Mucosa of gallbladder (tissue), 1 donor: ENCODE data around the gene HOXB8. TPM values are rescaled to one million over a fixed set of nuclear protein-coding genes. Genes with fewer than 3 reads are reported as not detected.

Source experiments
- DNase-seq: peaks from one replicate; pipeline ENCODE4 v3.0.0-alpha.2; 2020; ENCODE audit warnings: low spot score
- total RNA-seq: library from RNA; stranded (reverse); gene quantifications from one replicate; pipeline ENCODE4 v1.2.1, GENCODE V29; 2021
- donor health status: DM: no; HTN: no; CAD: no.

HOXB8 gene
- total RNA-seq, 1 donor from 2014 or later: not detected

DNA sequence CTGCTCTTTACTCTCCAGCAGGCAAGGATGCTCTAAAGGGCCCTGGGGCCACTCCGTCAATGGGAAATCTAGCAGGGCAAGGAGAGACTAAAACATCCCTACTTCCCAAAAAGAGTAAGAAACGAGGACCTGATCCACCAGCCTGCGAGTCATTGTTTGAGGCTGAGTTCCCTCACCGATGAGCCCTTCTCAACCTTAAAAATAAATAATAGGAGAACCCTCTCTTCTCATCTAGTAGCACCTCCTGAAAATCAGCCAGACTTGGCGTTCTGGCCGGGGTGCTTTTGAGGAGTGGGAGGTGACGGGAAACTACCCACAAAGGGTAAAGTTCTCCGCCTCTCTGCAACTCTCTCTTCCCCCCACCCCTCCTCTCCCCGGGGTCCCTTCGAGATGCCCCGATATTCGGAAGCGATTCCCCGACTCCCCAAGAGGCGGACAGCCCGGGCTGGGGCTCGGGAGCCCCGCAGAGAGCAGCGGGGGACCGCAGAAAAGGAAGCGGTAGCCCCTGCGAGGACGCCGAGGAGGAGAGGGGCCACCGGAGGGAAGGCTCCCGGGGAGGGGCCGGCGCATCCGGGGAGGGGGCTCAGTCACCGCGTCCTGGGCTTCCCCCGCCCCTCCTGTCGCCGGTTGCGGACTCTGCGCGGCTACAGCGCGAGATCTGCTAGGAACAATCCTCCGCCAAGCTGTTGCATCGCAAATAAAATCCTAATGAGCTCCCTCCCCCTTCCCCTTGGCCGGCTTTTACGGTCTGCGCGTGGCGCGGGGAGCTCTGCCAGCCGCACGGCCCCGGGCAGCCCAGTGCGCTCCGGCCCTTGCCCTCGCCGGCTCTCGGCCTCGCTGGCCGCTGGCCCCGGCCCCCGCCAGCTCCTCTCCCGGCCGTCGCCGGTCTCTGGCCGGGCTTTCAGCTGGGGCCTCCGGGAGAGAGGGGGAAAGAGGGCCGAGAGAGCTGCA lies 9.7 kb upstream of the HOXB8 start:
- no peak for DNase-seq

DNA sequence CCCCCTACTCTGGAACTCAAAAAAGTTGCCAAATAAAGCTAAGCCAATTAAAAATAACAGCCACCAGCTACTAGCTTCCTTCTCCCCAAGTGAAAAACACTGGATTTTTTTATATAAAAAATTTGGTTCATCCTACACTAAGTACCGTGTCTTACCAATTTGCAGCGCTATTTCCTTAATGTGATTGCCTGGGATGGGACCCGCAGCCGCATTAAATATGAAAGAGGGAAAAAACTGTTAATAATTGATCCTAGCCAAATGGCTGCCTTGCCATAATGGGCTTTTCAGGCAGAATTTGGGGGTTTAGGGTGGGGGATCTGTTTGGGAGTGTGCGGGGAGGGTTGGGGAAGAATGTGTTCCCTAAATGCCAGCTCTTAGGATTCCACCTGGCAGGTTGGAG lies 9.0 kb upstream of the HOXB8 start:
- no peak for DNase-seq

DNA sequence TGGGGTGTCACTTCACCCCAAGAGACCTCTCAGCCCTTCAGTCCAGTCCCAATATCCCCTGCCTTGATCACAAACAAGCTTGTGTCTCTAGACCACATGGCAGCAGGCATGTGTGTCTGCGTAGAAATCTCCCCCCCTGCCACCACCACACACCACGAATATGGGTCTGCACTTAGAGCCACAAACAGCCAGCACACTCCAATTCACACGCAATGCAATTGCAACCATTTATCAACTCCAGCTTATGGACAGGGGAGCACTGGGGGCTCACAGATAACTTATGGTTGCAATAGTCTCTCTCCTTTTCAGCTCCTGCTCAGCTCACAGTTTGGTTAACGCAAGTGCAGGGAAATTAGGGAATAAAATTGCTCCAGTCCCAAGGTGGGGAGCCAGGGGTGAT lies 8.5 kb upstream of the HOXB8 start:
- no peak for DNase-seq

DNA sequence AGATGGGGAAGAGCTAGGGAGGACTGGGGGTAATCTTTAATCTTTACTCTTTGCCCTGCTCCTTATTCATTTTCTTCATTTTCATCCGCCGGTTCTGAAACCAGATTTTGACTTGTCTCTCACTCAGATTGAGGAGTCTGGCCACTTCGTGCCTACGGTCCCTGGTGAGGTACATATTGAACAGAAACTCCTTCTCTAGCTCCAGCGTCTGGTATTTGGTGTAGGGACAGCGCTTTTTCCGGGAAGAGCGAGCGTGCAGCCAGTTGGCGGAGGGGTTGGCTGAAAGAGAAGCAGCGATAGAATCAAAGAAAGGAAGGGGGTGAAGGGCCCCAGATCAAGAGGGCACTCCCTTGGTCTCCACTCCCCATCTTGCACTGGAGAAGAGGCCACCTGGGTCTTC lies 7.8 kb upstream of the HOXB8 start:
- DNase-seq: no peak

DNA sequence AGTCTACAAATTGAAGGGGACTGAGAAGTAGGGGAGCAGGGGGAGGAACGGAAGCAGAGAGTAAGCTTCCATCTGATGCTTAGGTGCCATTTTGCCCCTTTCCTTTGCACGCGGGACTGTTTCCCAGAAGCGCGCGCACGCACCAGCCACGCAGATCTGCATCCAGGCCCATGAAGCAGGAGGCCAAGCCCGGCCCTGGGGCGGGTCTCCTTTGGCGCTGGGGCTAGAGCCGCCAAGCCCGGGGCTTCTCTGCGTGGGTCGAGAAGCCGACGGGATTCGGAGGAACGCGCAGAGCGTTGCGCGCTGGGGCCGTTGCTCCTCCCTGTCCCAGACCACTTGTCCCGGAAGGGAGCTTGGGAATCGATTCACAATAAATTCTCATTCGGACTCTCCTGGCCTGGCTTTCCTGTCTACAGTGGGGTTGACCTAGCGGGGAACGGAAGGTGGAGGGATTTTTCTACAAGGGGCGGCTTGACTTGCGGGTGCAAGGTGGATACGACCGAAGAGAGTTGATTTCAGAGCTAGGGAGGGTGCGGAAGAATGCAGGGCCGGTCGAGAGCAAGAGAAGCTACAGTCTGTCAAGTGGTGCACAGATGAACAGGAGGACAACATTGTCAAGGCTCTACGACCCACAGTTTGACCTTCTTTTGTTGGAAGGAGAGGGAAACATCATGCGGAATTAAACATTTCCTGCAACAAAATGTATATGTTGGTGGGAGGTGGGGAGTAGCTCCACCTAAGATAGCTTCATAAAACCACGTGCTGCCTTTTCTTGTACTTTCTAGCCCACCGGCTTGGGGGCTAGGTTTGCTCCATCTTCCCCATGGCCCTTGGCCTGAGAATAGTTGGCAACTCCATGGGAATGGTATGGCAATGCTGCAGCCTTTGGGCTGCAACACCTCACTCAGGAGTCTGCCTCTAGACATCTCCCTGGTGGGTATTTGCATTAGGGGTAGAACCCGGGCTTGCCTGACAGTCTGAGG lies 6.6 kb upstream of the HOXB8 start:
- DNase-seq: no peak

DNA sequence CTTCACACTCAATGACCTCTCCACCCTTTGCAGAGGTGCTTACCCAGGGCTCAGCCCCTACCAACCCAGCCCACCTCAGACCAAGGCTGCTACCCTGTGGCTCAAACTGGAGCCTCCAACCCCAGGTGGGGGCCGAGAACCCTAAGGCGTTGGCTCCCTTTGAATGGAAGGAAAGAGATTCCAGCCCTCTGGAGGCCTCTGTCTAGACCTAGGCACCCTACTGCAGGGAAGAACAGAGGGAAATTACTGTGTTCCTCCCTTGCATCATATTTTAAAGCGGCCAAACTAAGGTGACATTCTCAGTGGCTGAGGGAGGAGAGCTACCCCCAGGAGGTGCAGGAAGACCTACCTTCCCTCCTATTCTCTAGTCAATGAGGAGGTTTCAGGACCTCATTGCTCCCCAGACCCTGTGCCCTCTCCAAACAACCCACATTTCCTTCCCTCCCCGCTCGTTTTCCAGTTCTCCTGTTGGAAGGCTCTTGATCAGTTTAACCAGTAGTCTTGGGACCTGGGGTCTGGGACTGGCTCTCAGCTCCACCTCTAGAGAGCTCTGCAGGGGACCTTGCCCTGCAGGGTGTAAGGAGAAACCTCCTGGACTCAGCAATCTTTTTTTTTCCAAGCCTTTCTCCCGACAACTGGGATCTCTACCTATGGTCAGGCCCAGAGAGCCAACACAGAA lies 5.5 kb upstream of the HOXB8 start:
- no peak for DNase-seq

DNA sequence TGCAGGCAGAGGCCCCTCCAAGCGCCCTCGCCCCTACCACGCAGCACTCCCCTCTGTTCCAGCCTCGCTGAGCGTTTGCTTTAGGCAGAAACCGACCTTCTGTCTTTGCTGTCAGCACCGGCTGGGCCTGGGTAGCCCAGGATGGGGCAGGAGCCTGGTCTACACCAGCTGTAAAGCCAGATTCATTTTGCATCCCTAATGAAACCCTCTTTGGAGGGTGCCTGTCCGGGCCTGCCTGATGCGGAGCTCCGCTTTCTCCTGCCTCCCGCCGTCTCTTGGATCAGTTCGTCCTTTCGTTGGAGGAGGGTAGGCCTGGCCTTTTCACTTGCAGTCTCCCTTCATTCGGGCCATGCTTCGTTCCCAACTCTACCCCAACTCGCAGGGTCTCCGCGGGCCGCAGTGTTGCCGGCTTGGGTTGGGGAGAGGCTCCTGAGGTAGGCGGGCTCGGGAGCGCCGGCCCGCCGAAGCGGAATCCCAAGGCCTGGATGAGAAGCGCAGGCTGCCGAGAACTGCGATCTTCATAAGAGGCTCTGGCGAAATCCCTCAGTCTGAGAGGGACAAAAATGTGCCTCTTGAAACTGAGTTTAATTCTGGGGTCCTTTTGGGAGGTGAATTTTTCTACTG lies 4.8 kb upstream of the HOXB8 start:
- DNase-seq: no peak

DNA sequence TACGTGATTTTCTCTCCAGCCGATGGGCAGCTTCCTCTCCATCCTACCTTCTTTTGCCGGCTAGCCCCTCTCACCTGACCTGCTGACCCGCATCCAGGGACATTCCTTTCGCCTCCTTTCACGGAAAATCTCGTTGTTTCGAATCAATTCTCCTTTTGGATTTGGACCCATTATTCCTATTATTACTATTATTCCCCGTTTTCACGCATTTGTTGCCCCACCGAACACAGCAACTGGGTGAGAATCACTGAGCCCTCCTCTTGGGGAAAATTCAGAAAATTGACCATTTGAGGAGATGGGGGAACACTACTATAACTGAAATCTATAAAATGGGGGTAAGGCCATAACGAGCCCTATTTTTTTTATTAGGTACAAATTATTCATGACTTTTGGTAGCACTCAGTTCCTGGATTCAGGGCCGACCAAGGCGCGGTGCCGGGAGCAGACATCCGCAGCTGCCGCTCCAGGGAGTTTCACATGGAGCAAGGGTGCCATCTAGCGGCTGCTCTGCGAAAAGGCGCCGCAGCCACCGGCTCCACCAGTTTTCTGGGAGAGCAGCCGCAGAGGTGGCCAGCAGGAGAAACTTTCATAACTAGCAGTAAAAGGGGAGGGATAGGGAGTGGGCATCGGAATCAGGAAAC lies 3.3 kb upstream of the HOXB8 start:
- DNase-seq: peak; percentile 89

DNA sequence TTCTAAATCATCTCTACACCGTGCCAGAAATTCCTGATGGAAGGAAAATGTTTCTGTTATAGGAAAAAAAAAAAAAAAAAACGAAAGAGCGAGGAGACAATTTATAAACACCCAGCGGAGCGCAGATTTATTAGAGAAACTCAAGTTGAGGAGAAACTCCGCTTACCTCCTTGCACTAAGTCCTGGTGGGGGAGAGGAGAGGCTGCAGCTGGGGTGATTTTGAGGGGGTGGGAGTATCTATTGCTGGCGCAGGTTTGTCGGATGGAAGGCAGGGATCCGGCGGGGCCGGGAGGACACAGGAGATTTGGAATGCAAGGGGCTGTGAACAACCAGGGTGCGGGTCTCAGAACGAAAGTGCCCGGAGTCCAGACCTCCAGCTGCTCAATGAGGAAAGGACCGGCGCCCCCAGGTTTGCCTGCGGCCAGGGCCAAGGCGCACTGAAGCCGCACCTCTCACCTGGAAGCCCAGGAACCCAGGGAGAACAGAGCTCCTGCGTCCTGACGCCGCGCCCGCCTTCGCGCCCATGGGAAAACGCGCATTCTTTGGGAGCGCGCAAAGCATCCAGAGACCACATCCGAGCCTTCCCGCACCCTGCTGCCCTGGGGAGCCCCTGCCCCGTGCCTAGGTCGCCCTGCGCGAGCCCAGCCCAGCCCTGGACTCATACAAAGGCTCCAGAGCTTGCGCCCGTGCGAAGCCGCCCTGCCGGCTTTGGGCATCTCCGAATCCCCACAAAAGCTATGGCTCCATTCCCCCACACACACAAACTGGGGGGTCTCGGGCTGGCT lies 2.6 kb upstream of the HOXB8 start:
- DNase-seq: no peak

DNA sequence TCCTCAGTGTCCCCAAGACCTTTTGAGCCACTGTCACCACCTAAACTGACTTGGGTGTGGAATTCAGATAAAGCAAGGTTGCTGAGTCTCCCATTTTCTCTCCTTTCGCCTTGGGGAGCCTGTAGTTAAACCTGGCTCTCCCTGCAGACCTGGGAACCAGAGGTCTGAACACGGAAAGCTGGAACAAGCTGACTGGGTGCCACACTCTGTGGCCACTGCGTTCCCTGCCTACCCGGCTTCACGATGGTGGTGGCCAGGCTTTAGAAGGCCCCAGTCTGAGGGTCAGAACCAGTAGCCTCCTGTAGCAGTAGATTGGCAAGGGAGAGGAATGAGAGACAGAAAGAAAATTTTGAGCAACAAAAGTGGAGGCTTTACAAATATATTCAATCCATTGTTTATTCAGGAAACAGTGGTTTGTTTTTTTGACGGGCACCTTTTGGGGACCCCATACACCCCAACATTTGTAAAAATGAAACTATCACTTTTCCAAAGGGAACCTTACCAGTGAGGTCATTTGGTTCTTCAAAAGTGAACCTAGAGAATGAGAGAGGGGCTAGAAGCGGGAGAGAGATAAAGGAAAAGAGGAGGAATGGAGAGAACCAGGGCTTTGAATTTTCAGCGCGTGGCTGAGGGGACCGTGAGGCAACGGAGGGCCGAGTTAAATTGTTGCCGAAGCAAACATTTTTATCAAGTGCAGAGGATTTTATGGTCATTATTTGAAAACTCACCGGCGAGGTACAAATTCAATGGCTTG lies 1.8 kb upstream of the HOXB8 start:
- DNase-seq: no peak

DNA sequence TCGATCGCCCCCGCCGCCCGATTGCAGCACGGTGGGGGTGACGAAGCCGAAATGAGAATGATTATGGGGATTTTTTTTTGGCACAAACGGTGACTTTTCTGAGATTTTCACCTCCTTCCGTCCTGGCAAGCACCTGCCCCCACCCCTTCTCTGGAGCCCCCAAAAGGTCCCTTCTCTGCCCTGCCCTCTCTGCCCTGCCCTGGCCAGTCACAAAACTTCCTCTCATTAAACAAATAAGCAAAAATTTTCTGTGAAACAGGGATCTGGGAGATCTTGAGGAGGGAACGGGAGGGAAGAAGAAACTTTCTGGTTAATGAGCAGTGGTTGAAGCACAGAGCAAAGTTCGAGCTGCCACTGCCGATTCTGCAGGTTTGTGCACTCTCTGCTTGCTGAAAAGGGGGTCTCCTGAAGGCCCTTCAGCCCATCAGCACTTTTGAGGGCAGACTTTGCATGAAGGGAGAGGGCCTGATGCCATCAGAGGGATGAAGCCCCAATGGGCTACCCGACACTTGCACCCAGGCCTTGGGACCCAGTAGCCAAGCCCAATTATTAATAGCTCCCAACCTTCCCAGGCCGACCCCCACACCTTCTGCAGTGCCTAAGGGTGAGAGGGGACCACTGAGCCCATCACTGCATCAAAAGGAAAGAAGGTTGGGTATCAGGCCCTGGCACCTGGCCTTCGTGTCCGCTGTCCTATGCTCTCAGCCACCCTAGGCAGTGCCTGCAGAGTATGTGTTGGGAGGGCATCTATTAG lies 1.0 kb upstream of the HOXB8 start:
- DNase-seq: no peak

DNA sequence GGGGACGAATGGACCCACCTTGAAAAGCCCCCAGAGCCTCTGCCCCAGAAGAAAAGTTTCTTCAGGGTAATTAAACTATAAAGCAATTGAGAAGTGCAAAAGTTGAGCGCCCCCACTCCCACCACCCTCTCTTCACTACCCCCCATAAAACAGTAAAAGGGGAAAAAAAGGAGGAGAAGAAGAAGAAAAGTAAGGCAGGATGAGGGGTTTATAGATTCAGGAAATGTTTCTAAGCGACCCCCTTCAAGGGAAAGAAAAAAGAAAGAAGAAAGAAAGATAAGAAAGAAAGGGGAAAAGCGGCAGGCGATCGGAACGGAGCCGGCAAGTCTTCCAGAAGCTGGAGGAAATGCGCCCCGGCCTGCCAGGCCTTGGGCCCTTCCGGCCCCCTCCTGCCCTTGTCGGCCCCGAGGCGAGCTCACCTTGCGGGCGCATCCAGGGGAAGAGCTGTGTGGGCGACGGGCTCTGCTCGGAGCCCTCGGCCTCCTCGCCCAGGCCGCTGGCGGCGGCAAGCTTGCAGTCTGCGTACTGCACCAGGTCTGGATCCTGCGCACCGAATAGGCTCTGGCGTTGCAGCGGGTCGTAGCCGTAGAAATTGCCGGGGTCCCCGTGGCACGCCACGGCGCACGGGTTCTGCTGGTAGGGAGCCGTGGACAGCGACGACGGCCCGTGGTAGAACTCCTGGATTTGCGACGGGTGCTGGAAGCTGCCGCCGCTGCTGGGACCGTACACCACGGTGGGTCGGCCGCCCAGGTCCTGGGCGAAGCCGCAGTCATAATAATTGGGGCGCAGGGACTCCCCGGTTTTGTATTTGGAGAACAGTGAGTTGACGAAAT lies 1.0 kb downstream of the HOXB8 start:
- DNase-seq: no peak

DNA sequence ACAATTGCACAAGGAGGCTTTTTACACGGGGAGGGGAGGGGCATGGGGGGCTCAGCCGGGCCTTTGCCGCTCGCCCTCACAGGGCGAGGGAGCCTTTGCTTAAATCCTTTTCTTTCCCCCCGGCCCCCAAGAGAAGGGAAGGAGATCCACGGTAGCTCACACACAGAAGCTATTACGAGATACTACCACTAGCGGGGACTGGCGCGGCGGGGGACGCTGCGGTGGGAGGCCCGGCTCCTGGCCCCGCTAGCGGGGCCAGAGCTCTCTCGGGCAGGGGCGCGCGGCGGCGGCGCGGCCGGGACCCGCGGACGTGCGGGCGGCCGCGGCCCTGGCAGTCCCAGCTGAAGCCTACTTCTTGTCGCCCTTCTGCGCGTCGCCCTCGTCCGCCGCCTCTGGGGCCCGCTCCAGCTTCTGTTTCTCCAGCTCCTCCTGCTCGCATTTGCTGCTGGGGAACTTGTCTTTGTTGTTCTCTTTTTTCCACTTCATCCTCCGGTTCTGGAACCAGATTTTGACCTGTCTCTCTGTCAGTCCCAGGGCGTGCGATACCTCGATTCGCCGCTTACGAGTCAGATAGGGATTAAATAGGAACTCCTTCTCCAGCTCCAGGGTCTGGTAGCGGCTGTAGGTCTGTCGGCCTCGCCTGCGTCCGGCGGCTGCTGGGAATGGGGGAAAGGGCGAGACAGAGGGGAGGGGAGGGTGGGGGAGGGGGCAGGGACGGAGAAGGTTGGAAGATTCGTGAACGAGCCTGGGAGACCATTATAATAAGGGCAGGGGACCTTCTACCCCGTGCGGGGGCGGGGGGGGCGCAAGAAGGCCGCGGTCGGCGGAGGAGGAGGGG lies 2.0 kb downstream of the HOXB8 start:
- DNase-seq: no peak

DNA sequence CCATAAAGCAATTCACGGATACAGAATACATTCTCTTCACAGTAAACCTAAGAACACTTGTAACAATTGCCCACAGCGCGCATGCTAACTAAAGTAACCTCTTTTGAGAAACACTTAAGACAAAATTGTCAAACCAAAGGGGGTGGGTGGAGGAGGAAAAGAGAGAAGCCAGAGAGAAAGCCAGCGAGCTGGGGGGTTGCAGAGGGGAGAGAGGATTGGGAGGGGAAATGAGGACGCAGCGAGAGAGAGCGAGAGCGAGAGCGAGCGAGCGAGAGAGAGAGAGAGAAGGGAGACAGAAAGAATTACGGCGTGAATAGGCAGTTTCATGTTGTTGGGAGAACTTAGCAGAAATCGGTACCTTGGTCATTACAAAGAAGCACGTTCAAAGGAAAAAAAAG lies 2.6 kb downstream of the HOXB8 start:
- DNase-seq: no peak

DNA sequence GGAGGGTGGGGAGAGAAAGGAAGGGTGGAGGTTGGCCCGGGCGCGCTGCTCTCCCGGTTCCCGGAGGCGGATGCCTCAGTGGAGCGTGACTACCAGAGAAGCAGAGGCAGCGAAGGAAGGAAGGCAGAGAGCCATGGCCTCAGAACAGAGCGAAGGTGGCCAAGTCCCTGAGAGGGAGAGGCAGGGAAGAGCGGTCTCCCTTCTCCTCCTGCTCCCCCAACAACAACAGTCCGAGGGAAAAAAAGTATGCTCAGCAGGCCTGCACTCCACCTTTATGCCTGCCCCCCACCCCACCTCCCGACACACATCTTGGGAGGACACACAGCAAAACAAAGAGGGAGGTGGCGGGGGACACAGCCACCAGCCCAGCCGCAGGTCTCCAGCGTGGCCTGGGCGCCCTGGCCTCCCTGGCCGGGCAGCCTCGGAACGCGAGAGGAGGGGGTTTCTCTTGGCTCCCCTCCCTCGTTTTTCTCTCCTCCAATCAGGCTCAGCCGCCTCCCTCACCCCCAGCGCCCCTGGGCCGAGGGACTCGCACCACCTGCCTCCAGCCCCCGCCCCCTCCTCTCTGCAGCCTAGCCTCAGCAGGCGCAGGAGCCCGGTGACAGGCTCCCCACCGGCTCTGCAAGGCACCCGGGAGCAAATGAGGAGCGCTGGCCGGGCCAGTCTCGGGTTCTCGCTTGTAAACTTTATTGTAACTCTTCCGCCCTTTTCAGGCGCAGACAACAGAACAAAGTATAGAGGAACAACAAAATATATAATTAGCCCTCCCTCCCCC lies 3.2 kb downstream of the HOXB8 start:
- no peak for DNase-seq

DNA sequence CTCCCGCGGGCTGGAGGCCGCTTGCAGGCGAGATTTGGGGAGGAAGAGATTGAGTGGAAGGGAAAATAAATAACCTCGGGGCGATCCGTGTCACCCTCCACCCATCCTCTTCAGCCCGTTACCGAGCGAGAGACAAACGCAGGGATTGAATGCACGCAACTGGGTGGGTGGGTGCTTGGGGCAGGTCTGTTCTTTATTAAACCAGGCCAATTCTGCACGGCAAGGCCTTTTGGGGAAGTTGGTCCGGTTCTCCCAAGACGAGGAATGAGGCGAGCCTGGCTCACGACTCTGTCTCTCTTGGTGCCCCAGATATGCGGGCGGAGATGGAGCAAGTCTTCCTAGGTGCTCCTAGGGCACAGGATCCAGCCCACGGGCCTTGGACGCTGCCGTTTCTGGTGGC lies 3.9 kb downstream of the HOXB8 start:
- DNase-seq: no peak
